GM18951 (cell line): Measurements from ENCODE around the gene IP6K1.
A peak's percentile ranks its signal among the peaks of the same experiment; 100 is the strongest.

ENCODE experiments used
- POLR2A ChIP-seq: IDR thresholded peaks from 4 replicates; pipeline ENCODE4 v1.6.1; 2011; ENCODE audit warnings: mild to moderate bottlenecking; ENCODE audit not compliant: insufficient read length, insufficient read depth; ENCODE audit errors: extremely low read depth
- in situ Hi-C: fragments of 300-500 bp; cut with MboI; formaldehyde crosslinking; loops from one replicate; pipeline ENCODE4 v1.12.0; 2022; ENCODE audit warnings: low sequenced_read_pairs, mixed read lengths, inconsistent platforms; ENCODE audit not compliant: unreplicated experiment

The IP6K1 gene

DNA sequence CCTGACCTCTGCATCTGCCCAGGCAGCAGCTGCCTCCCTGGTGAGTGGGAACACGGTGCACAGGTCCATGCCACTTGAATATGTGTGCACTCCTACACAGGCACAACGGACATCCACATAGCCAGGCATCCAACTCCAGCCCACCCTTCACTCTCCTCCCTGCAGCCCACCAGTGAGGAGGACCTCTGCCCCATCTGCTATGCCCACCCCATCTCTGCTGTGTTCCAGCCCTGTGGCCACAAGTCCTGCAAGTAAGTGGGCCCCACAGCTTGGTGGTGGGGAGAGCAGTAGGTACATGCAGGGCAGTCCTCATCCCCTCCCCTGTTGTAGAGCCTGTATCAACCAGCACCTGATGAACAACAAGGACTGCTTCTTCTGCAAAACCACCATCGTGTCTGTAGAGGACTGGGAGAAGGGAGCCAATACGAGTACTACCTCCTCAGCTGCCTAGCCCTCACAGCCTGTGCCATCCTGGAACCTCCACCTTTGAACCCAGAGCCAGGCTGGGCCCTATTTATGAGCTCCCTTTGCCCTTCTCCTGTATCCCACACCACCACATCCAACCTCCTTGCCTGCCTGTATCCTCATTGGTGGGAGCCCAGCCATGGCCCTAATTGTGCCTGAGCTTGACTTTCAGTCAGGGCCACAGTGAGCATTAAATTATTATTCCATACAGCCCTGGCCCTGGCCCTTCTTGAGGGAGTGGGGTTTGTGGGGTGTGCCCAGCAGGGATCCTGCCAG is 65.3 kb downstream of the IP6K1 start:
- TF ChIP-seq POLR2A, result no peak
- in situ Hi-C loops, result no loop called here

DNA sequence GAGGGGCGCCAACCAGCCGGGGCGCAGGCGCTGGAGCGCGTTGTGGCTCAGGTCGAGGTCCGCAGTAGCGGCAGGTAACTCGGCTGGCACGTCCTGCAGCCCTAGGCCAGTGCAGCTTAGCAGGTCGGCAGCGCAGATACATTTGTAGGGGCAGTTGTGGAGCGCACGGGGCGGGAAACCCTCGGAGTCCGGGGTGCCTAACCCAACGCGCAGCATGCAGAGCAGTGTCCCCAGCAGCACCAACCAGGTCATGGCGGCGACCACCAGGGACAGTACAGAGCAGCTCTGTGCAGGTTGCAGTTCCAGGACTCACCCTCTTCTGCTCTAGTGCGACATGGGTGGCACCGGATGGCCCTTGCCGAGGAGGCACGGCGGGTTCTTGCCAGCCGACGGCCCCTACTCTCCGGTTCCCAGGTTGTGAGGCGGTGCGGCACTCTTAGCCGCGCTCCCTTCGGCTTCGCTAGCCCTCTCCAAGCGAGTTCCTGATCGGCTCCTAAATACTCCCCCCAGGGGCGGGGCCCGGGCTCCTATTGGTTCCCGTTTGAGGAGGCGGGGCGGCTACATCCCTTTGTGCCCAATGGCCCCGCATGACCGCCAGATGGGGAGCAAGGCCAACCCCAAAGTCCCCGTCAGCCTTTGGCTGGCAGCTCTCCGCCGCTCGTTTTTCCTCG is 67.0 kb downstream of the IP6K1 start, which contains the start of gene AMIGO3:
AMIGO3 (minus strand) TSS at position 471 of the 671 bp plus-strand sequence; CDS start at position 252, 219 bp downstream.
- in situ Hi-C loops, result no loop called here

DNA sequence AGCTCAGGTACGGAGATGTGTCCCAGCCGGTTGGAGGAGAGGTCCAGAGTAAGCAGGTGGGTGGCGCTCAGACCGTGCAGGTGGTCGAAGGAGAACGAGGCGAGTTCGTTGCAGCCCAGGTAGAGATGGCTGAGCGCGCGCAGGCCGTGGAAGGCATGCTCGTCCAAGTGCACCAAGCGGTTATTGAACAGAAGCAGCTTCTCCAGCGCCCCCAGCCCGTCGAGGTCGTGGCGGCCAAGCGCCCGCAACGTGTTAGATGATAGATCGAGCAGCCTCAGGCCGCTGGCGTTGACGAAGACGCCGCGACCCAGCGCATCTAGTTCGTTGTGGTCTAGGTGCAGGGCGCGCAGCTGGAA is 67.5 kb downstream of the IP6K1 start:
- in situ Hi-C loops, result no loop called here
- no peak for TF ChIP-seq POLR2A

More for the DNA sequence above, 67.0 kb downstream of the IP6K1 start, which contains the start of gene AMIGO3:
- TF ChIP-seq POLR2A, result peak; percentile 86

DNA sequence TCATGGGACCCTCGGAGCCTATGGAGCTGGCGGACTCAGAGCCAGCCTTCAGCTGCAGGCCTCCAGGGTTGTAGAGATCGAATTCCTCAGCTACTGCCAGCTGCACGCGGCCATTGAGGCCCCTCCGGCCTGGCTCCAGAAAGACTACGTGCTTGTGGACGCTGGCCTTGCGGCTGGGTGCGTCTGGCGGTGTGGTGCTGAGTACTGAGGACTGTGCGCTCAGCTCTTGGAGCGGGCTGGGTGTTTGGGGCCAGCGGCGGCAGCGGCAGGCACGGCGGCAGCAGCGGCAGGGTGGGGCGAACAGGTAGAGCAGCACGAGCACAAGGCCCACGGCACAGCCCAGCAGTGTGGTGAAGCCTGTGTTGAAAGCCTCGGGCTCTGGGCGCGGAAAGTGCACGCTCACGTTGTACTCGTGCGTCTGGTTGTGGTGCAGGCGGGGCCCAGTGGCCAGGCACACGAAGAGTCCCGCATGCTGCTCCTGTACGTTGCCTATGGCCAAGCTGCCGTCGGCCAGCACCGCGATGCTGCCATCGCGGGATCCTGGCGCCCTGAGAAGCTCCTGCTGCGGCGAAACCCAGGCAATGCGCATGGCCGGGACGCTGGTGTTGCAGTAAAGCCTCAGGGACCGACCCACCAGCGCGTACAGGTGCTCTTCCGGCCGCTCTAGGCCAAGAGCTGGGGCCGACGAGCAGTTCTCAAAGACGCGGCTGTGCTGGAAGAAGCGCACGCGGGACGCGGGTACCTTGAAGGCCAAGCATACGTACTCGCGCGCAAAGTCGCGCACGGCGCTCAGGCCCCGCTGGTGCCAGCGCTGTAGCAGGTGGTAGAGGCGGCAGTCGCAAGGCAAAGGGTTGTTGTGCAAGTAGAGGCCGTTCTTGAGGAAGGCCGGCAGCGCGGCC is 68.1 kb downstream of the IP6K1 start:
- in situ Hi-C loops, result no loop called here
- TF ChIP-seq POLR2A, result no peak

DNA sequence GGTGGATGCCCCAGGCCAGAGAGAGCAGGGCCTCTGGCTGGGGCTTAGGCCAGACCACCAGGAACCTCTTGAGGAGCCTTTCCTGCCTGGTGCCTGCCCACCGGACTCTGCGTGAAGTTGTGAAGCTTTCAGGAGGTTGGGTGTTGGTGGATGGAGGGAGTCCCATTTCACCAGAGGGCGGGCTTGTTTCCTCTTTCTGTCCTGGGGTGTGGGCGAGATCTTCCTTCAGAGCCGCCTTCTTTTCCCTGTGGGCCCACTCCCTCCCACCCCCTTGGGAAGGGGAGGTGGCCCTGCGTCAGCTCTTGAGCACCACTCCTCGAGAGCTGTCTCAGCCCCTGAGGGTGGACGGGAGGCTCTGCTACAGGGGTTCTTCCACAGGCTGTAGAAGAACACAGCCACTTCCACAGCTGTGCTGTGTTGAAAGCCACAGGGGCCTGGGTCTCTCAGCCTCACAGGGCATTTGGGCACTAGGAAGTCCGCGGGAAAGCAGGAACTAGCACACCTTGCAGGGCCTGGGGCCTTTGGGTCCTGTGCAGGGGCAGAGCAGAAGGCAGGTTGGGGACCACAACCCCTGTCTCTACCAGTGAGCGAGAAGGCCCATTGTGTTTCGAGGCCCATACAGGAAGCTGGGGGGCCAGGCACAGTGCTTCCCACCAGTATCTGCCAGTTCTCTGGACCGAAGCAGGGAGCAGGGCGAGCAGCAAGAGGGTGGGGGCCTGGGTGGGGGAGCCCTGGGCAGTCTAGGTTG is 69.0 kb downstream of the IP6K1 start:
- in situ Hi-C loops, result no loop called here
- no peak for TF ChIP-seq POLR2A

DNA sequence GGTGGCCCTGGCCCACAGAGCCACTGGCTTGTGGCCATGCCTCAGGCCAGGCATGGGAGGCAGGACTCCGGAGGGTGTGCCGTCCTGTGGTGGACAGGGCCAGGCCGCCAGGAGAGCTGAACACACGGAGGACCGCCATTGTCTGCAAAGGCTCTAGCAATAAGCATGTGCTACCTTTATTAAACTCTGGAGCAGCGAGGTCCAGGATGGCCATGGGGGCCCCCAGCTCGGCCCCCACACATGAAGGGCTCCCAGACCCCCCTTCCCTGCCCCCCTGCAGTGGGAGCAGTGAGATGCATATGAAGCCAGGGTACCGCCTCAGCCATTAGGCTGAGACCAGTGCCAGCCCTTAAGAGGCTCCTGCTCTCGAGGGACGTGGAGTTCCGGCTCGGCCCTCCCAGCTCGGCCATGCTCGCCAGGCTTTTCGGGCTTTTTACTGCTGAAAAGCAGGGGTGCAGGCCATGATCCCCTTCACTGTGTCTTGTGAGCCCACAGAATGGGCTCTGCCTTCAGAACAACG is 69.6 kb downstream of the IP6K1 start:
- TF ChIP-seq POLR2A, result peak; percentile 21
- in situ Hi-C loops, result no loop called here

DNA sequence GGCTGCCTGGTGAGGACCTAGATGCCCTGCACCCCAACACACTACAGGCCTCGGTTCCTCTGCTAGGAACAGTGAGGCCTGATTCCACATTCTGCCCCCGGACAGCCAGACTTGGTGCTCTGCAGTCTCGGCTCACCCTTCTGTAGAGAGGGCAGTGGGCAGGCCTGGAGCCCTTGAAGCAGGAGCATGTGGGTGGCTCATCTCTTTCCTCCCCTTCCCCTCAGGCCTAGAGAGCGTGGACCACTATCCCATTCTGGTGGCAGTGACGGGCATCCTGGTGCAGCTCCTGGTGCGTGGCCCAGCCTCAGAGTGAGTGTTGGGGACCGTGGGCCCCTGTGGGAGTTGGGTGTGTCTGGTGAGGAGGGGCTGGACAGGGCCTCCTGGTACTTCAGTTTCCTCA is 70.2 kb downstream of the IP6K1 start:
- no peak for TF ChIP-seq POLR2A
- in situ Hi-C loops, result no loop called here

DNA sequence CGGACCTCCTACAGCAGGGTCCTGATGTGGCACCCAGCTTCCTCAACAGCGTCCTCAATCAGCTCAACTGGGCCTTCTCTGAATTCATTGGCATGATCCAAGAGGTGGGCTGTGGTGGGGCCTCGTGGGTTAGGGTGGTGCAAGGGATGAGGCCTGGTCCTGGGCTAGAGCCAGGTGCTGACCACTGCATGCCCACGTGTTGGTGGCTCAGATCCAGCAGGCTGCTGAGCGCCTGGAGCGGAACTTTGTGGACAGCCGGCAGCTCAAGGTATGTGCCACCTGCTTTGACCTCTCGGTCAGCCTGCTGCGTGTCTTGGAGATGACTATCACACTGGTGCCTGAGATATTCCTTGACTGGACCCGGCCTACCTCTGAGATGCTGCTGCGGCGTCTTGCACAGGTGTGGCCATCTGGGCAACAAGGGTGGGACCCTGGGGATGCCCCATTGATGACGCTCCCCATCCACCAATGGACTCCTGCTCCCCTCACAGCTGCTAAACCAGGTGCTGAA is 70.7 kb downstream of the IP6K1 start:
- no peak for TF ChIP-seq POLR2A
- in situ Hi-C loops, result no loop called here

DNA sequence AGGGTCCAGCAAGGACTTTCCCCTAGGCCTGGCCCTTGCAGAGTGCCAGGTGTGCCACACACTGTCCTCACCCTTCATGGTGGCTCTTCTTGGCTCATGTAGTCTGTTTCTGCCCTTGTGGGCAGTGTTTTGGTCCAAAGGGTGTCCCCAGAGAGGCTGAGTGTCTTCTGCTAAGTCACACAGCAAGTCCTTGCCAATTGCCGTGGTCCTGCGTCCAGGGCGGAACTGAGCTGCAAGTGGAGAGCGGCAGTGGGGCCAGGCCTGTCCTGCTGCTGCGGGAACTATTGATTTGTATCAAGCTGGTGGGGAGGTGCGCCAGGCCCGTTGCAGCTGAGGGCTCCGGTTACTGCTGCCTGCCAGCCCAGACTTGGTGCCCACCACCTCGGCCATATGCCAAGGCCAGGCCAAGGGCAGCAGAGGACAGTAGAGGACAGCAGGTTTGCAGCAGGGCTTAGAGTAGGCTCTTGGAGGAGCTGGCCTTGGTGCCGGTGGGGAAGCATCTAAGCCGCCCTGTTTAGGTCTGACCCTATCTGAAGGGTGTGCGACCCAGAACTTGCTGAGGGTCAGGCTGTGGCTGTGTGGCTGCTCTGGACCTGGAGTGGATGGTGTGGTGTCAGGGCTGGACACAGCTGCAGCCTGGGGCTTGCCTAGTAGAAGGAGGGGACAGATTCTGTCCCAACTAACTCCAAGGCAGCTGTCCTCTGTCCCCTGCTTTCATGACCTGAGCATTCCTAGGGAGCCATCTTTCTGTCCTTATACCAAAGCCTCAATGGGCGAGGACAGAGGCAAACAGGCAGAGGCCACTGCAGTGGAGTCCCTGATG is 71.4 kb downstream of the IP6K1 start:
- in situ Hi-C loops, result no loop called here

DNA sequence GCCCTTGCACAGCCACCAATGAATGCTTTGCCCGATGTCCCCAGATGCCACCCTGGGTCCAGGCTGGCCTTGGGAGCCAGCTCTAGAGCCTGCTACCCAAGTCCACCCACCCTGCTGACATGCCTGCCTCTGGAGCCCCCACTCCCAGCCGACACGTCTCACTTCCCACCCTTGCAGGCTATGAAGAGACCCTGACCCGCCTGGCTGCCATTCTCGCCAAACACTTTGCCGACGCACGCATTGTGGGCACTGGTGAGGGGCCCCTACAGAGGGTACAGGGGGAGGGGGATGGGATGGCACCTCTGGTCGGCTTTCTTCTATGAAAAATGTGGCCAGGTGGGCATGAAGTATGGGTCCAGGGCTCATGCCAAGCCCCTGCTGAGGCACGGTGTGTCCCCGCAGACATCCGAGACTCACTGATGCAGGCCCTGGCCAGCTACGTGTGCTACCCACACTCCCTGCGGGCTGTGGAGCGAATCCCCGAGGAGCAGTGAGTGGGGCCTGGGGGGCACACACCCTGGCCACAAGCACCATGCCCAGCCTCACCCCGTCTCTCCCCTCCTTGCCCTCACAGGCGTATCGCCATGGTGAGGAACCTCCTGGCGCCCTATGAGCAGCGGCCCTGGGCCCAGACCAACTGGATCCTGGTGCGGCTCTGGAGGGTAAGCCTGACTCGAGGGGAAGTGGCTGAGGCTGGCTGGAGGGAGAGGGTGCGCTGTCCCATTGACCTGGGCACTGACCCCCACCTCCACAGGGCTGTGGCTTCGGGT is 72.8 kb downstream of the IP6K1 start:
- in situ Hi-C loops, result no loop called here
- no peak for TF ChIP-seq POLR2A

More for the DNA sequence above, 71.4 kb downstream of the IP6K1 start:
- TF ChIP-seq POLR2A, result no peak

DNA sequence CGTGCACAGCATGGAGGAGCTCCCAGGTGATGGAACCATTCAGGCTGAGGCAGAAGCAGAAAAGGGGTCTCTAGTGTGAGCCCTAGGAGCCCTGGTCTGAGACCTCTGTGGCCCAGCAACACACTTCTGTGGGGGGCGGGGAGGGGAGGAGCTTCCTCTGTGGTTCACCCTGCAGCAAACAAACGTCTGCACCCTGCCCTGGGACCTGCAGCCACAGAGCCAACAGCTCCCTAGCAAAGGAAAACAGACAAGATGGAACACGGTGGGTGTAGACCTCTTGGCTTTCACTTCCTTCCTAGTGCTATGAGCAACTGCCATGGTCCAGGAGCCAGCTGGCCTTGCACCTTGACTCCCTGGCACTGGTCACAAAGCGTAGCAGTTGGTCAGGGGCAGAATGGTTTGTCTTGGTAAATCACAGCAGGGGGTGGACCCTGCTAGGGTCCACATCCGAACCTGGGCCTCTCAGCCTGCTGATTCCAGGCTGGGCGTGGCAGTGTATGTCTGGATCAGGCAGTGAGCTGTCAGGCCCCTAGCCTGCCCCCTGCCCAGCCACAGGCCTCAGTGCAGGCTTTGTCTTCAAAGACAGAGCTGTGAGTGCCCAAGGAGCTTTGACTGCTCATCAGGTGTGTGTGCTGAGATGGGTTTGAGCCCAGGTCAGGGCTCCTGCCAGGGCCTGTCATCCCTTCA is 73.6 kb downstream of the IP6K1 start:
- in situ Hi-C loops, result no loop called here
- no peak for TF ChIP-seq POLR2A

DNA sequence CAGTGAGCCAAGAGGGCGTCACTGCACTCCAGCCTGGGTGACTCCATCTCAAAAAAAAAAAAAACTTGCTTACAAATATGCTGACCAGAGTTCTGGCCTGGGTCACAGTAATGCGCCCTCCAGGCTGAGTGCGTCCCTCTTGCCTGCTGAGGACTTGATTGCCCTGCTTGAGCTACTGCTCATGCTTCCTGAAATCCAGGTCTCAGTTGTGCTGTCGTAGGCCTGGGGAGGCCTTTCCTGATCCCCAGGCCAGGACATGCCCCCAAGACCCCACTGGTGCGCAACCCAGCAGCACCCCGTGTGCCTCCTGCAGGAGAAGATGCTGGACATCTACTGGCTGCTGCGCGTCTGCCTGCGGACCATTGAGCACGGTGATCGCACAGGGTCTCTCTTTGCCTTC is 74.2 kb downstream of the IP6K1 start:
- in situ Hi-C loops, result no loop called here

More for the DNA sequence above, 74.2 kb downstream of the IP6K1 start:
- TF ChIP-seq POLR2A, result no peak
